ENCODE measurements around the gene RNF207. TPM values are rescaled to one million over a fixed set of nuclear protein-coding genes. Genes with fewer than 3 reads are reported as not detected.

Gene RNF207
- total and polyA plus RNA-seq, 2 of the 8 experiments (the other 6 are each of a cell fraction or from before 2014, with no cell fraction given): 3.9 to 5.4 TPM

- no peak for TF ChIP-seq USF2 (IDR thresholded peaks at IDR 0.05; ENCODE audit: low read length)
- TF ChIP-seq EGR1 (IDR thresholded peaks at IDR 0.05; ENCODE audit: borderline replicate concordance, low read depth, low read length): no peak
- TF ChIP-seq CBX8 (IDR thresholded peaks at IDR 0.05; ENCODE audit: borderline replicate concordance, low read depth, low read length): no peak
Measured at GRCh38 chr1:6177681-6178380, 28.1 kb upstream of the RNF207 start (continued).
